ENCODE measurements around the gene NUDT22.

GRCh38 chr11:64204464-64204989, 21.5 kb upstream of the NUDT22 start:
- no peak for TF ChIP-seq POLR2A (IDR thresholded peaks at IDR 0.05)
- TF ChIP-seq CTCF (IDR thresholded peaks at IDR 0.05): peak in 3 of 4 experiments; percentile 71 to 82 (median 72)
- no peak for TF ChIP-seq EP300 (IDR thresholded peaks at IDR 0.05)
- TF ChIP-seq POLR2AphosphoS5 (IDR thresholded peaks at IDR 0.05): peak; percentile 90

Measured in gastroesophageal sphincter (tissue), 3 donors.